ENCODE measurements around the gene RNFT2. TPM values are rescaled to one million over a fixed set of nuclear protein-coding genes. Genes with fewer than 3 reads are reported as not detected.
"Not testable (repeated sequence)": the region's sequence is repeated elsewhere in the genome, so short reads cannot be mapped to it uniquely, and the experiment has no call there.

The RNFT2 gene
- total RNA-seq, 2 experiments from 2014 or later, result 8.6 to 8.9 TPM

GRCh38 chr12:116766285-116766684 is 28.2 kb downstream of the RNFT2 start:
- ATAC-seq (no peak), DNase-seq (no peak)
- H3K4me1 Mint-ChIP-seq, result no peaks in the 10 kb centered on the region

GRCh38 chr12:116766746-116767145 is 28.6 kb downstream of the RNFT2 start:
- Mint-ChIP-seq H3K4me3 (no peak overlapping the region), H3K27ac (no peak overlapping the region), H3K27me3 (no peaks in the 10 kb centered on the region), H3K9me3 (ENCODE audit: low read depth) (no peaks in the 10 kb centered on the region), H3K36me3 (peaks cover 2% of the 10 kb centered on the region), H3K4me1 (no peaks in the 10 kb centered on the region)
- ATAC-seq (no peak), DNase-seq (no peak)
- CTCF ChIA-PET, result no interaction called here

More at GRCh38 chr12:116766285-116766684, 28.2 kb downstream of the RNFT2 start:
- Mint-ChIP-seq H3K9me3 (ENCODE audit: low read depth) (no peaks in the 10 kb centered on the region), H3K27ac (no peak overlapping the region), H3K36me3 (peaks cover 2% of the 10 kb centered on the region), H3K27me3 (no peaks in the 10 kb centered on the region), H3K4me3 (no peak overlapping the region)
- CTCF ChIA-PET, result interaction anchor here (0.6 kb wide), 1 partner anchor 1503 kb away, joined by 3 read pairs; no protein-coding TSS in a partner anchor

GRCh38 chr12:116771651-116772050 is 33.5 kb downstream of the RNFT2 start:
- CTCF ChIA-PET, result no interaction called here
- H3K4me3 Mint-ChIP-seq, result no peak overlapping the region

GRCh38 chr12:116773276-116773731 is 35.2 kb downstream of the RNFT2 start:
- Mint-ChIP-seq H3K4me1 (peaks cover 5% of the 10 kb centered on the region), H3K9me3 (ENCODE audit: low read depth) (no peaks in the 10 kb centered on the region), H3K27ac (no peak overlapping the region), H3K4me3 (no peak overlapping the region), H3K36me3 (no peaks in the 10 kb centered on the region), H3K27me3 (no peaks in the 10 kb centered on the region)
- no peak for ATAC-seq
- no peak for DNase-seq
- CTCF ChIA-PET, result no interaction called here

More at GRCh38 chr12:116771651-116772050, 33.5 kb downstream of the RNFT2 start:
- Mint-ChIP-seq H3K9me3 (ENCODE audit: low read depth) (no peaks in the 10 kb centered on the region), H3K27me3 (no peaks in the 10 kb centered on the region), H3K4me1 (peaks cover 5% of the 10 kb centered on the region), H3K36me3 (peaks cover 2% of the 10 kb centered on the region), H3K27ac (no peak overlapping the region)
- DNase-seq (no peak), ATAC-seq (no peak)

GRCh38 chr12:116774020-116774419 is 35.9 kb downstream of the RNFT2 start:
- H3K9me3 Mint-ChIP-seq (ENCODE audit: low read depth), result no peaks in the 10 kb centered on the region
- no peaks in the 10 kb centered on the region for H3K36me3 Mint-ChIP-seq
- H3K27me3 Mint-ChIP-seq, result no peaks in the 10 kb centered on the region
- CTCF ChIA-PET, result no interaction called here
- no peak for ATAC-seq
- no peak overlapping the region for H3K27ac Mint-ChIP-seq
- DNase-seq, result no peak
- no peak overlapping the region for H3K4me3 Mint-ChIP-seq
- H3K4me1 Mint-ChIP-seq, result peaks cover 5% of the 10 kb centered on the region

GRCh38 chr12:116777245-116777644 is 39.1 kb downstream of the RNFT2 start:
- Mint-ChIP-seq H3K27me3 (no peaks in the 10 kb centered on the region), H3K4me1 (peaks cover 5% of the 10 kb centered on the region), H3K36me3 (peaks cover 2% of the 10 kb centered on the region), H3K27ac (no peak overlapping the region), H3K9me3 (ENCODE audit: low read depth) (no peaks in the 10 kb centered on the region), H3K4me3 (no peak overlapping the region)
- no peak for DNase-seq
- CTCF ChIA-PET, result no interaction called here
- ATAC-seq, result no peak

GRCh38 chr12:116779597-116779996 is 41.5 kb downstream of the RNFT2 start:
- H3K27ac Mint-ChIP-seq, result no peak overlapping the region
- no peaks in the 10 kb centered on the region for H3K27me3 Mint-ChIP-seq
- peaks cover 3% of the 10 kb centered on the region for H3K36me3 Mint-ChIP-seq
- no peak for ATAC-seq
- DNase-seq, result no peak
- no peaks in the 10 kb centered on the region for H3K4me1 Mint-ChIP-seq
- CTCF ChIA-PET, result no interaction called here
- H3K4me3 Mint-ChIP-seq, result no peak overlapping the region
- no peaks in the 10 kb centered on the region for H3K9me3 Mint-ChIP-seq (ENCODE audit: low read depth)

- ATAC-seq (no peak), DNase-seq (no peak)
- H3K36me3 Mint-ChIP-seq, result peaks cover 6% of the 10 kb centered on the region
- CTCF ChIA-PET, result interaction anchor here (1.0 kb wide), 1 partner anchor 77 kb away, joined by 3 read pairs; no protein-coding TSS in a partner anchor
- no peaks in the 10 kb centered on the region for H3K9me3 Mint-ChIP-seq (ENCODE audit: low read depth)
- H3K4me1 Mint-ChIP-seq, result no peaks in the 10 kb centered on the region
- no peak overlapping the region for H3K4me3 Mint-ChIP-seq
- no peak overlapping the region for H3K27ac Mint-ChIP-seq
- no peaks in the 10 kb centered on the region for H3K27me3 Mint-ChIP-seq
Observed at GRCh38 chr12:116780942-116781341, 42.8 kb downstream of the RNFT2 start.

GRCh38 chr12:116783525-116784237 is 45.6 kb downstream of the RNFT2 start:
- no peak overlapping the region for H3K27ac Mint-ChIP-seq
- no peaks in the 10 kb centered on the region for H3K9me3 Mint-ChIP-seq (ENCODE audit: low read depth)
- H3K36me3 Mint-ChIP-seq, result peaks cover 11% of the 10 kb centered on the region
- ATAC-seq (no peak), DNase-seq (no peak)
- H3K4me1 Mint-ChIP-seq, result no peaks in the 10 kb centered on the region
- CTCF ChIA-PET, result no interaction called here
- H3K4me3 Mint-ChIP-seq, result no peak overlapping the region
- H3K27me3 Mint-ChIP-seq, result no peaks in the 10 kb centered on the region

- Mint-ChIP-seq H3K9me3 (ENCODE audit: low read depth) (no peaks in the 10 kb centered on the region), H3K4me1 (no peaks in the 10 kb centered on the region), H3K27ac (no peak overlapping the region), H3K36me3 (peaks cover 11% of the 10 kb centered on the region), H3K4me3 (no peak overlapping the region), H3K27me3 (no peaks in the 10 kb centered on the region)
- CTCF ChIA-PET, result no interaction called here
- DNase-seq, result no peak
- no peak for ATAC-seq
Observed at GRCh38 chr12:116784238-116784612, 46.1 kb downstream of the RNFT2 start.

GRCh38 chr12:116789562-116789961 is 51.4 kb downstream of the RNFT2 start:
- CTCF ChIA-PET; H3K27ac Mint-ChIP-seq; DNase-seq; H3K27me3 Mint-ChIP-seq; H3K4me1 Mint-ChIP-seq; ATAC-seq; H3K4me3 Mint-ChIP-seq; H3K9me3 Mint-ChIP-seq (ENCODE audit: low read depth); H3K36me3 Mint-ChIP-seq: not testable (repeated sequence)

- no peaks in the 10 kb centered on the region for H3K27me3 Mint-ChIP-seq
- no peak overlapping the region for H3K4me3 Mint-ChIP-seq
- H3K4me1 Mint-ChIP-seq, result no peaks in the 10 kb centered on the region
- DNase-seq (no peak), ATAC-seq (no peak)
- peaks cover 6% of the 10 kb centered on the region for H3K36me3 Mint-ChIP-seq
- no peaks in the 10 kb centered on the region for H3K9me3 Mint-ChIP-seq (ENCODE audit: low read depth)
- CTCF ChIA-PET, result no interaction called here
- H3K27ac Mint-ChIP-seq, result no peak overlapping the region
Observed at GRCh38 chr12:116790066-116790465, 52.0 kb downstream of the RNFT2 start.

- CTCF ChIA-PET, result no interaction called here
- no peaks in the 10 kb centered on the region for H3K9me3 Mint-ChIP-seq (ENCODE audit: low read depth)
- H3K27ac Mint-ChIP-seq, result no peak overlapping the region
- H3K27me3 Mint-ChIP-seq, result no peaks in the 10 kb centered on the region
- no peaks in the 10 kb centered on the region for H3K4me1 Mint-ChIP-seq
- H3K4me3 Mint-ChIP-seq, result no peak overlapping the region
- ATAC-seq, result no peak
- H3K36me3 Mint-ChIP-seq, result no peaks in the 10 kb centered on the region
- no peak for DNase-seq
Observed at GRCh38 chr12:116792403-116792802, 54.3 kb downstream of the RNFT2 start.

GRCh38 chr12:116794725-116795124 is 56.6 kb downstream of the RNFT2 start:
- no peak overlapping the region for H3K4me3 Mint-ChIP-seq
- H3K27ac Mint-ChIP-seq, result no peak overlapping the region
- no peaks in the 10 kb centered on the region for H3K9me3 Mint-ChIP-seq (ENCODE audit: low read depth)
- ATAC-seq (no peak), DNase-seq (no peak)
- CTCF ChIA-PET, result no interaction called here
- H3K27me3 Mint-ChIP-seq, result no peaks in the 10 kb centered on the region
- peaks cover 1% of the 10 kb centered on the region for H3K36me3 Mint-ChIP-seq
- no peaks in the 10 kb centered on the region for H3K4me1 Mint-ChIP-seq

Data from activated CD8-positive, alpha-beta memory T cell treated with anti-CD3 and anti-CD28 coated beads, Interleukin-2, amount 10 ng/mL, durations not matched to agents 7 days and 5 days (primary cell).